Measurements from ENCODE around the gene HOXC10.

Gene HOXC10

DNA sequence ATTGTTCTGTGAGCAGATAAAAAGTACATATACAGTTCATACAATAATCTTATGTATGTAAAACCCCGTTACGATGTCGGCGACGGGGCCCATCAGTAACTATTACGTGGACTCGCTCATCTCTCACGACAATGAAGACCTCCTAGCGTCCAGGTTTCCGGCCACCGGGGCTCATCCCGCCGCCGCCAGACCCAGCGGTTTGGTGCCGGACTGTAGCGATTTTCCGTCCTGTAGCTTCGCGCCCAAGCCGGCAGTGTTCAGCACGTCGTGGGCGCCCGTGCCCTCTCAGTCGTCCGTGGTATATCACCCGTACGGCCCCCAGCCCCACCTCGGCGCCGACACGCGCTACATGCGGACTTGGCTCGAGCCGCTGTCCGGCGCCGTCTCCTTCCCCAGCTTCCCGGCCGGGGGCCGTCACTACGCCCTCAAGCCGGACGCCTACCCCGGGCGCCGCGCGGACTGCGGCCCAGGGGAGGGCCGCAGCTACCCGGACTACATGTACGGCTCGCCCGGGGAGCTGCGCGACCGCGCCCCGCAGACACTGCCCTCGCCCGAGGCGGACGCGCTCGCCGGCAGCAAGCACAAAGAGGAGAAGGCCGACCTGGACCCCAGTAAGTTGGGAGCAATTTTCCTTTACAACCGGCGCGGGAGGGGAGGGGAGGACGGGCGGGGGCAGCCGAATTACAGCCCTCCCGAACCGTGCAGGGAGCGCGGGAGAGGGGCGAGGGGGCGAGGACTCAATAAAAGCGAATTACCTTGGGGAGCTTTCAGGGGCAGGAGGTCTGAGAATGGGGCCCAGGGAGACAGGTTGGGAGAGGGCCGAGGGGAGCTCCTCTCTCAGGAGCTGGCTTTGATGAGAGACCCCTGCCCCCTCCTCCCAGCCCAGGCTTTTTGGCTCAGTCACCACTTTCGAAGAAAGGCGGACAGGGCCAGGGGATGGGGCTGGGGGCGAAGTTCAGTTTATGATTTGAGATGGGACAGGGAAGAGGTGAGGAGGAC, 15.5 kb downstream of the HOXC10 start, which contains the start of gene HOXC9:
TSS of gene HOXC9 (plus strand) at position 46 of the 999 bp plus-strand sequence. CDS start at position 74, 28 bp downstream.
- in situ Hi-C loops (cut with HindIII; ENCODE audit: low sequenced_read_pairs) = loop anchor here (25.0 kb wide), 1 partner anchor 212 kb away; no protein-coding TSS in a partner anchor

DNA sequence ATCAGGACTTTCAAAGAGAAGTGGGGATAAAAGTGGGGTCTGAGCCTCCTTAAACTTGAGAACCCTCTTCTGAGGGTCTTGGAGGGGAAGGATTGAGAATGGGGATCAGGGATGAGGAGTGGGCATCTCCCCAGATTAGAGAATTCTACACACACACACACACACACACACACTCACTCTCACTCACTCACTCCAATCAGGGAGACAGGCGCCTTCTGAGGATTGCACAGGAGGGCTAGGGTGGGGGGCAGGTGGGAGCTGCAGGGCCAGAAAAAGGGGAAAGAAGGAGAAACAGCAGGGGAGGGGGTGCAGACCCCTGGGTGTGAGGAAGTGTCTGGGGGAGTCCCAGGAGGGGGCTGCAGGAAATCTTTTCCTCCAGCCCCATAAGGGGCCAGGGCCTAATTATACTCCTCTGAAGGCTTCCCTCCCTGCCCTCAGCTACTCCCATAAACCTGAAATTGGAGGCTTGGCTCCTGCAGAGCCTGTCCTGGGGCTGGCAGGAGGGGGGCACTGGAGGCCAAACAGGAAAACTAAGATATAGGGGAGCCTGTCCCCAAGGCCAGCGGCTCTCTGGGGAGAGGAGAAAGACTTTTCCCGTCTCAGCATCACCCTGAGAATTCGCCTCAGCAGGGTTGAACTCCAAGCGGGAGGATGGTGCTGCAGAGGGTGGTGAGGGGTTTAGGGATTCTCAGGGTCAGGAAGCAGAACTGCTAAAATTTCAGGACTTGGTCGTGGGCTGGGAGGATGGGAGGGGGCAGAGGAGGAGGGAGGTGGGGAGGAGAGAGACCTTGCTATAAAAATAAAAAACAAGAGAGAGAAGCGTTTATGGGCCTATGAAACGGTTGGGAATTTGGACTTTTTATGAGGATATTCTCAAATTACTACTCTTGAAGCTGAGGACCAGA, 16.6 kb downstream of the HOXC10 start:
- in situ Hi-C loops (cut with HindIII; ENCODE audit: low sequenced_read_pairs) = loop anchor here (25.0 kb wide), 1 partner anchor 211 kb away; no protein-coding TSS in a partner anchor

DNA sequence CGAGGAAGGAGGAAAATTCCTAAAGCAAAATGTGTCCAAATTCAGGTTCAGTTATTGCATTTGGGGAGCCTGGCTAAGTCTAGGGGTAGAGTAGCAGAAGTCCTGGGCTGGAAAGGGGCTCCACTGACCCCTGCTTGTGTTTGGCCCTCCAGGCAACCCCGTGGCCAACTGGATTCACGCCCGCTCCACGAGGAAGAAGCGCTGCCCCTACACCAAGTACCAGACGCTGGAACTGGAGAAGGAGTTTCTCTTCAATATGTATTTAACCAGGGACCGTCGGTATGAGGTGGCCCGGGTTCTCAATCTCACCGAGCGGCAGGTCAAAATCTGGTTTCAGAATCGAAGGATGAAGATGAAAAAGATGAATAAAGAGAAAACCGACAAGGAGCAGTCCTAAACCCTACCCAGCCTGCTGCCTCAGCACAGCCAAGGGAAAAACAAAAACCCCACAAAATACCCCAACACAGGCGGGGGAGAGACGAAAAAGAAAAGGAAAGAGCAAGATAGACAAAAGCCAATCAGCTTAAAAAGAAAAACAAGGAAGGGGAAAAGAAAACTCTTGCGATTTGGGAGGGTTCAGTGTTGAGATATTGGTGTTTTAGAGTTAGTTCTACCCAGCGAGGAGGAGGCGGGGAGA, 17.4 kb downstream of the HOXC10 start:
- in situ Hi-C loops (cut with HindIII; ENCODE audit: low sequenced_read_pairs) = loop anchor here (25.0 kb wide), 1 partner anchor 210 kb away; no protein-coding TSS in a partner anchor

DNA sequence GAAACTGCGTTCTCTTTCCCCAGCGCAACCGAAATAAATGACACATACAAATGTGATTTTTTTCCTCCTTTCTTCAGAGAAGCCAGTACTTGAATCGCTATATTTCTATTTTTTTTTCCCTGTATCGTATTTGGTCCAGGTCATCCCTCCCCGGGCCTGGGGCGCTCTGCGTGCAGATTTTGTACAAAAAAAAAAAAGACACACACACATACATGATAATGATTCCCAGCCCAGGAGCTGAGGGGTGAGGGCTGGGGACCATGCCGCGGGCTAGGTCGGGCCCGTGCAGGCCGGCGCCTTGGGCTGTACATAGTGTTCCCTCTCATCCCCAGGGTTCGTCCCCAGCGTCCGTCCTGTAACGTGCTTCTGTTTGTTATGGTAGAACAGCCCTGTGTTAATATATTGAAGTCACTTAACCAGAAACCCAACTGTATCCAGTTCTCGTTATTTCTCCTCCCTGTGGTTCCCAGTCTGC, 18.0 kb downstream of the HOXC10 start:
- in situ Hi-C loops (cut with HindIII; ENCODE audit: low sequenced_read_pairs) = loop anchor here (25.0 kb wide), 1 partner anchor 209 kb away; no protein-coding TSS in a partner anchor

DNA sequence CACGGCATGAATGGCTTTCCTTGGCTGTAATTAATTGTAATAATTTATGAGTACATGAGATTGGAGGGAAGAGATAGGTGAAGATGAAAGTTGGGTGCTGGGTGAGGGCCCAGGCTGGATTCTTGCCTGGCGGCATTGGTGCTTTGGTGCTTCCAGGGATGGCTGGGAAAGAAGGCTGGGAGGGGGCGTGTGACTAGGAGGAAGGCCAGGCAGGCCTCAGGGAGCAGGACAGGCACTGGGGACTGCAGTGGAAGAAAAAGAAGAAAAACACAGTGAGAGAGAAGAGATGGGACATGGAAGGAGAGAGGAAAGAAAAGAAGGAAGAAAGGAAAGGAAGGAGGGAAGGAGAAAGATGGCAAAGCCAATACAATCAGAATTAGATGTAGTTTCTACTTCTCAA, 18.7 kb downstream of the HOXC10 start:
- in situ Hi-C loops (cut with HindIII; ENCODE audit: low sequenced_read_pairs) = loop anchor here (25.0 kb wide), 1 partner anchor 209 kb away; no protein-coding TSS in a partner anchor

DNA sequence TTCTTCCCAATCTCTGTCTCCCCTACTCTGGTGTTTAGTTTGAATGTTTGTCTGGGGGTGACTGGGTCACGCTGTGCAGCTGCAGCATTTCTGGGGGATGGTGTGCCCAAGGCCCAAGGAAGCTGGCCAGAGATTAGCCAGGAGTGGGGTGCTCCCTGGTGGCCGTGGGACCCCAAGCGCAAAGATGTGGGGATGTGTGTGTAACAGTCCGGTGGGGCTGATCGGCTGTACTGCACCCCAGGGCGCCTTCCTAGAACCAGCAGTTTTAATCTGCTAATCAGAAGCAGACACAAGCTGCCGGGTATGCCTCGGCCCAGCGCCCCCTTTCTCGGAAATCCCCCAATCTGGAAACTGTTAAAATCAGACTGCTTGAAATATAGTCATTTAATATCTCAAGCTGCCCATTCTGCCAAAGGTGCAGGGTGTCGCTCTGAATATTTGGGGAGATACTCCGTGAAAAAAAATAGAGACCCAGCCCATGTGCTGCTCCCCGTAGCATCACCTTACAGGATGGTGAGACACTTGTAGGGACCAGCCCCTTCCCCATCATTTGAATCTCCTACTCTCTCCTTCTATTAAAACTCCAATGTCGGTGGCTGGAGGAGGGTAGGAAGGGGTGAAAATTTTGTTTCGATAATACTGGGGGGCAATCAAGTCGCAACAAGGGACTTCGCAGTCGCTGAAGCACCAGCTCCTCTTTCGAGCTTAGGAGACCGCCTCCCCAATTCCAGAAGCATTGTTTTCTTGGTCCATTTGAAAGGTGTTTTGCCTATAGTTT, 19.3 kb downstream of the HOXC10 start:
- in situ Hi-C loops (cut with HindIII; ENCODE audit: low sequenced_read_pairs) = loop anchor here (25.0 kb wide), 1 partner anchor 208 kb away; no protein-coding TSS in a partner anchor

DNA sequence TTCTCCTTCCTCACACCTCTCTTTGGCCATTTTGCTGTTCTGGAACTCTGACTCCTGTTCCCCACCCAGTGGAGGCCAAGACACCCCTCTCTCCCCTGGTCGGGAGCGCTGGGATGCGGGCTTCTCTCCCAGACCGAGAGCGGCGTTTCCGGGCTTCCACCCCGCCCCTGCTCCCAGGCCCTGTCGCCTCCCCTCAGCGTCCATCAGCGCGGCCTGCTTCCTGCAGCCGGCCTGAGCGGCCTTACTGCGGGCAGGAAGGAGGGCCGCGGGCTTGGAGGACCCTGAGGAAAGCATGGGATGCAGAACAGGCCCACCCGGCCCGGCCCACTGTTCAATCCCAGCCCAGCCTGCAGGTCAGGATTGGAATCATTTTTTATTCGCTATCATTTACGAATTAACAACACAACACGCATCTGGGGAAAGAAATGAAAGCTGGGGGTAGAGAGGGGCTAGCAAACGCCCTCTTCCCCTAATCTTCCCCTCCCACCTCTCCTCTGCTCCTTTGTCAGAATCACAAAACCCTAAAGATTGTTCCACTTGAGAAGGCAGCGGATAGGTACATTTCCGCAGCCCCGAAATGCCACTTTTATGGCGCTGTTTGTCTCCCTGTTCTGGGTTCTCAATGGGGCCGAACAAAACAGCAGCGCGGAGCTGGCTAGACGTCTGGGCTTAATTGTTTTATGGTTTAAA, 20.0 kb downstream of the HOXC10 start:
- in situ Hi-C loops (cut with HindIII; ENCODE audit: low sequenced_read_pairs) = loop anchor here (25.0 kb wide), 1 partner anchor 207 kb away; no protein-coding TSS in a partner anchor

DNA sequence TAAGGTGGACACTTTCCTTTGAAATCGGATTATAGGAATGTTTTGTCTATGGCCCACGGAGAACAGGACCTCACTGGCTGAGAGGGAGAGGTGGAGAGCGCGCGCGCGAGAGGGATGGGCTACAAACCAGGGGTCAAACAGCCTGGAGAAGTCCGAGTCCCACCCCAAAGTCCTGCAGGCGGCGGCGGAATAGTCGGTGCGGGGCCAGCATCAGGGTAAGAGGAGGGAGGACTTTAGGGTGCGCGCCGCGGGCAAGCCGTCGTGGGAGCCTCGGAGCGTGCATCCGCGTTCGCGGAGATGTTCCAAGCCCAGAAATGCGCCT, 20.5 kb downstream of the HOXC10 start:
- in situ Hi-C loops (cut with HindIII; ENCODE audit: low sequenced_read_pairs) = loop anchor here (25.0 kb wide), 1 partner anchor 207 kb away; no protein-coding TSS in a partner anchor

DNA sequence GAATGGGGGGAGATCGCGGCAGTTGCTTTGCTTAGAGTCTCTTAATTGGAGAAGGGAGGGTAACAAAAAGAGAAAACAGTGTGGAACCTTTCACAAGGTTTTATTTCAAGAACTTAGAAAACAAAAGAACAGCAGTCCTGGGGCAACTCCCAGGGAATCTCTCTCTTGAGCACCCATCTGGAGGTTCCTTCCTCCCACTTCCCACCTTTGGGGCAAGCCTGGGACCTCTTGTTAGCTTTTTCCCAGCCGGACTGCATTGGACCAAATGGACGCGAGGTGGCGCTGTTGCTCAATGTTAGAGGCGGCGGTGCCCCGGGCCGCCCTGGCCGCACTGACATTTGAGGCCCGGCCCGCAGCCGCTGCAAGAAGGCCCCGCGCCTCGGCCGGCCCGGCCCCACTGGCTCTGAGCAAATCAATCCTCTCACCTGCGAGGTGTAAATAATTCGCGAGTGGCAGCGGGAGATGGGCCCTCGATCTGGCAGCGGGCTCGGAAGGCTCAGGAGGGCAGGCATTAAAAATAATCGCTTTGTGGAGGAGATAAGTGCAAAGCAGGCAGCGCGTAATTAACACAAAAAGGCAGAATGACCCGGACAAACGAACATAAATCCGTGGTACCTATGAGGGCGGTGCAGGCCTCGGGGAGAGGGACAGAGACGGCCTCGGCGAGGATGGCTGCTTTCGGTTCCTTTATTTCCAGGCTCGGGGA, 21.1 kb downstream of the HOXC10 start:
- in situ Hi-C loops (cut with HindIII; ENCODE audit: low sequenced_read_pairs) = loop anchor here (25.0 kb wide), 1 partner anchor 206 kb away; no protein-coding TSS in a partner anchor

DNA sequence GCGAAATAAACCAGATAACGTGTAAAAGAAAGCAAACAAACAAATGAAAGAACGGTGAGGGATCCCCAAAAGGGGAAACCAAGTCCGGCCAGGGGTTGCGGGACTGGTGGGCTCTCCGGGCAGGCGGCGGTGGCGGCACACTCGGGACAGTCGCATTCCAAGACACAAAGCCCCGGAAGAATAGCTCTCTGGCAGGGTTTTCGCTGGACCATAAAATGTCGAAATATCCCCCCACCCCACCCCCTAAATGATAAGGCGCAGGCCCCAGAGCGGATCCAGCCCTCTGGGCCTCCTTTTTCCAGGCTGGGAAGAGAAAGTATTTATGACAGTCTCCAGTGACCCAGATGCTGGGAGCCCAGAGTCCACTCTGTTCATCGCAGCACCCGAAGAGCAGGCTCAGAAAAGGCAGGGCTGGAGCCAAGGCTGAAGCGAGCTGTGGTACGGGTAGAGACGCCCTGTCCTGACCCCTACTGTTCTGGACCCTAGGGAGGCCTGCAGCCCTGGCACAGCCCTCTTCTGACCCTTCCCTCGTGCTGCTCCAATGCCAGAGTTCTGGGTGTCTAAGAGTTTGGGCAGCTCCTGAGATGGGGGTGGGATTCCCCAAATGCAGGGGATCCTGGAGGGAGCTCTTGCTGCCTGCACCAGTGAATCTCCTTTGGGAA, 21.7 kb downstream of the HOXC10 start:
- in situ Hi-C loops (cut with HindIII; ENCODE audit: low sequenced_read_pairs) = loop anchor here (25.0 kb wide), 1 partner anchor 206 kb away; no protein-coding TSS in a partner anchor

DNA sequence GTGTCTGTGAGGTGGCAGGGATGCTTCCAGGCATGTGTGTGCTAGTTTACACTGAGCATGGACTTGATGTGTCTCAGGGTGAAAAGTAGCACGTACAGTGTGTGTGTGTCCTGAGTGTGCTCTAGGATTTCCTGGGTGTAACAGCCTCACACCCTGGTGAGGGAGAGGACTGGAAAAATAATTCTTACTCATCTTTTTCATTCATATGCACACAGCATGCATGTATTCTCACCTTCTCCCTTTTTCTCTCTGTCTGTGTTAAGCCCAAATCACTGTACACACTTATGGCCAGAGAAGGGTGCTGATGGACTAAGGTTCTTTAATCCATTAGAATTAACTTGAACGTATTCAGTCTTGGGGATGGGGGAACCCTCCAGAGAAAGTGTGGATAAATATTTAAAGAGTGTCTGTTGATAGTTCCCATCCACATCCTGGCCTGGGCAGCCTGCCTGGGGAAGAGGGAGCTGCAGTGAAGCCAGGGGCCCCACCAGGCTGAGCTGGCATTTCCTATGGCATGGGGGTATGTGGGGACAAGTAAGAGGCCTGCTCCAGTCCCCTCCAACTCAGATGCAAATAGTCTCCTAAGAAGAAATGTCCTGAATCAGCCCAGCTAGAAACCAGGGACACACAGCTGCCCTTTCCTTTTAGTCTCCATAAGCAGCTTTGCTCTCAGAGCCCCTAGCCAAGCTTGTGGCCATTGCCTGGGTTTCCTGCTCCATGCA, 22.8 kb downstream of the HOXC10 start:
- in situ Hi-C loops (cut with HindIII; ENCODE audit: low sequenced_read_pairs) = loop anchor here (25.0 kb wide), 1 partner anchor 205 kb away; no protein-coding TSS in a partner anchor

DNA sequence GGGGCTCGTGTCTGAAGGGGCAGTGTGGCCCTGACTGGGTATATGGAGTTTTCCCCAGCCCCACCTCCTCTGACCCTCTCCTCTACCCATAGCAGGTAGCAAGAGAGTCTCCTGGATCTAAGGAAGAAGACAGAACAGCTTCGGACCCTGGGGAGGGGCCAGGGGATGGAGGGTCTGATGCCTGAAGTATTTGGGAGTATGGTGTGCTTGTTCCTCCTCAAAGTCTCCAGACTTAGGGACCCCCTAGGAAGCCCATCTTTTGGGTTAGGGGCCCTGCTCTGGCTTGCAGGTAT, 23.3 kb downstream of the HOXC10 start:
- in situ Hi-C loops (cut with HindIII; ENCODE audit: low sequenced_read_pairs) = loop anchor here (25.0 kb wide), 1 partner anchor 204 kb away; no protein-coding TSS in a partner anchor

DNA sequence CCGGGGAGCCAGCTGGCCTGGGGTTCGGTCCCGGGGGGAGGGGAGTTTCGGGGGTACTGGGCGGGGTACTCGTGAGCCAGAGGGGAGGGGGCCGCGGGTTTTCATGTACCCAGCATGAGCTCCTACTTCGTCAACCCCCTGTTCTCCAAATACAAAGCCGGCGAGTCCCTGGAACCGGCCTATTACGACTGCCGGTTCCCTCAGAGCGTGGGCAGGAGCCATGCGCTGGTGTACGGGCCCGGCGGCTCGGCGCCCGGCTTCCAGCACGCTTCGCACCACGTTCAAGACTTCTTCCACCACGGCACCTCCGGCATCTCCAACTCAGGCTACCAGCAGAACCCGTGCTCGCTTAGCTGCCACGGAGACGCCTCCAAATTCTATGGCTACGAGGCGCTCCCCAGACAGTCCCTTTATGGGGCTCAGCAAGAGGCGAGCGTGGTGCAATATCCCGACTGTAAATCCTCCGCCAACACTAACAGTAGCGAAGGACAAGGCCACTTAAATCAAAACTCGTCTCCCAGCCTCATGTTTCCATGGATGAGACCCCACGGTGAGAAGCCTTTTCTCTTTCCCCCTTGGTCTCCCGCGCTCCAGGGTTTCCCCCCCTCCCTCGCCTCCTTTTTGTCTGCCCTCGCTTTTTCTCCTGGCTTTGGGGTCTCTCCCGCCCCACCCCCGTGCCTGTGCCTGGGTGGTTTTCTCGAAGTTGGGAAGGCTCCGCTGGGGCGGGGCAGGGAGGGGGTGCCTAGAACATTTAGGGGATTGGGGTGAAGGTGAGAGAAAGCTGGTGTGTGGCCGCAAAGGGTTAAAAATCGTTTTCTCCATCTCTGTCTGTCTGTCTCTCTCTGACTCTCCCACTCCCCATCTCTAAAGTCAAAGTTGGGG, 24.5 kb downstream of the HOXC10 start:
- in situ Hi-C loops (cut with HindIII; ENCODE audit: low sequenced_read_pairs) = loop anchor here (25.0 kb wide), 1 partner anchor 203 kb away; no protein-coding TSS in a partner anchor

DNA sequence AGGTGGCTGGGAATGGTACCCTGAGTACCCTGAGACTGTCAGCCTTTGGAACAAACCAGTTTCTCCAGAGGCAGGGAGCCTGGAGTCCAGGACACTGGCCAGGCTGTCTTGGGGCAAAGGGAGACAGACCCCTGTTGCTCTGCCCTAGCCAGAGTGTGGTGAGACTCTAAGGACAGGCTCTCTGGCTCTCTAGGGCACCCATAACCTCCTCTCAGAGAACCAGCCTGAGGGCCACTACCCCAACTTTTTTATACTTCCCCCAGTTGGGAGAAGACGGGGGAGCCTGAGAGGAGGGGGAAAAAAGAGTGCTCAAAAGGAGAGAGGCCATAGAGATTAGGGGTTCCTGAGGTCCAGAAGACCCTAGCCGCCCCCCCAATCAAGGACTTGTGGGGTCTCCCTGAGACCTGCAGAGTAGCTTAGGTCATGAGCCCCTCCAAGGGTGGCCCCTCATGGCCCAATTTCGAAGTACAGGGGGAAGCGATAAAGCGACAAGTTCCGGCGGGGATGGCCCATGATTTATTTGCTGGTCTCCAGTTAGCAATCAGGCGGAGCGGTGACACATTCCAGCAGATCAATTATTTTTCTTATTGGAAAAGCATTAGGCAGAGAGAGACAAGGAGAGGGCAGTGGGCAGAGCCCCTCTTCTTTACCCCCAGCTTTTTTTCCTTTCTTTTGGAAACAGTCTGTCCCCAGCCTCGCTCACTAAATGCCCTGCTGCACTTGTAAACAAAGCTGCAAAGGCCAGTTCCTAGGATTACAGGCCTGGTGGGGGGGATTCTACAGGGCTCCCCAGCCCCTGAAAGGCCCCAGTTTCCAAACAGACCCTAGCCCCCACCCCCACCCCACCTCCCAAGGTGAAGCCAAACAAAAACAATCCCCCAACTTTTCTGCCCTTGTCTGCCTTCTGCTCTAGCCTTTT, 25.4 kb downstream of the HOXC10 start:
- in situ Hi-C loops (cut with HindIII; ENCODE audit: low sequenced_read_pairs) = loop anchor here (25.0 kb wide), 1 partner anchor 202 kb away; no protein-coding TSS in a partner anchor

Data from DLD1 (cell line).